ENCODE results near the gene NEK6. TPM values are rescaled to one million over a fixed set of nuclear protein-coding genes. Genes with fewer than 3 reads are reported as not detected.

NEK6 gene
- total and polyA plus RNA-seq, 9 of the 15 experiments (the other 6 are each of a cell fraction or from before 2014, with no cell fraction given): 3.1 to 19.0 (median 8.4) TPM

GRCh38 chr9:124231095-124231737 is 26.5 kb upstream of the NEK6 start (continued):
- TF ChIP-seq USF1 (CRISPR knock-in tag; IDR thresholded peaks at IDR 0.05) (peak; percentile 89), L3MBTL2 (IDR thresholded peaks at IDR 0.05) (peak; percentile 94), MIER1 (IDR thresholded peaks at IDR 0.05; ENCODE audit: low read depth) (no peak)

DNA sequence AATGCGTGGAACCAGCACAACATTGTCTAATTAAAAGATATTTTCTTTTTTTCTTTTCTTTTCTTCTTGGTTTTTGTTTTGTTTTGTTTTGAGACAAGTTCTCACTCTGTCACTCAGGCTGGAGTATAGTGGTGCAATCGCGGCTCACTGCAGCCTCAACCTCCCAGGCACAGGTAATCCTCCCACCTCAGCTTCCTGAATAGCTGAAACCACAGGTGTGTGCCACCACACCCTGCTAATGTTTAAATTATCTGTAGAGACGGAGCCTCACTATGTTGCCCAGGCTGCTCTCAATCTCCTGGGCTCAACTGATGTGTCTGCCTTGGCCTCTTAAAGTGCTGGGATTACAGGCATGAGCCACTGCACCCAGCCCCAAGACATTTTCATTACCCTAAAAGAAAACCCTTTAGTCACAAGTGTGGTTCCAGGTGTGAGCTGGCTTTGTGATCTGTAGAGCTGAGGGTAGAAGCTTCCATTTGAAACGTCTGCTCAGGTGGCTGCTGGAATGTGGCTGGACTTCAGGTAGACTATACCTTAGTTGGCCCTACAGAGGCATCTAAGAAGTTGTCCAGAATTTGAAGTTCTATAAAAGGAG is 19.1 kb upstream of the NEK6 start:
- Histone ChIP-seq H3K9me3 (replicated peaks; ENCODE audit: control insufficient read depth, insufficient read depth, low read depth, low read length) (no peaks in the 10 kb centered on the region), H3K36me3 (ENCODE audit: control insufficient read depth, insufficient read depth, low read length) (no peaks in the 10 kb centered on the region), H3K27me3 (ENCODE audit: control insufficient read depth in 2 of 2, insufficient read depth in 2 of 2, low read length in 2 of 2) (no peaks in the 10 kb centered on the region), H3K9me1 (ENCODE audit: control insufficient read depth, insufficient read depth, low read length) (no peaks in the 10 kb centered on the region), H3K4me2 (ENCODE audit: insufficient read depth, low read length) (no peak overlapping the region), H3K9ac (ENCODE audit: insufficient read depth in 1 of 2, low read depth in 2 of 2, low read length in 2 of 2) (no peak overlapping the region), H3K79me2 (ENCODE audit: control insufficient read depth, insufficient read depth, low read length) (no peaks in the 10 kb centered on the region), H3K4me3 (no peak overlapping the region), H2AFZ (ENCODE audit: low read depth, low read length) (no peak overlapping the region), H3K27ac (ENCODE audit: extremely low read depth, low read depth, low read length) (no peak overlapping the region), H4K20me1 (replicated peaks; ENCODE audit: control insufficient read depth, insufficient read depth, low read length) (no peaks in the 10 kb centered on the region), H3K4me1 (replicated peaks in 1 of 2; ENCODE audit: control insufficient read depth in 2 of 2, insufficient read depth in 2 of 2, low read length in 2 of 2) (peaks cover 8 to 17% of the 10 kb centered on the region in 2 experiments; a peak in 4 of 5 replicates)
- in situ Hi-C loops (cut with MboI): no loop called here
- no TSS peak for BruUV-seq (replicated peaks)
- ChIA-PET POLR2A (interaction anchor here (0.7 kb wide), 1 partner anchor 154 kb away, joined by 3 read pairs; no protein-coding TSS in a partner anchor), CTCF (ENCODE audit: low intra/inter-chr PET ratio) (interaction anchor here (0.5 kb wide), 1 partner anchor 888 kb away, joined by 3 read pairs; no protein-coding TSS in a partner anchor)
- TF ChIP-seq, protein P1, sequence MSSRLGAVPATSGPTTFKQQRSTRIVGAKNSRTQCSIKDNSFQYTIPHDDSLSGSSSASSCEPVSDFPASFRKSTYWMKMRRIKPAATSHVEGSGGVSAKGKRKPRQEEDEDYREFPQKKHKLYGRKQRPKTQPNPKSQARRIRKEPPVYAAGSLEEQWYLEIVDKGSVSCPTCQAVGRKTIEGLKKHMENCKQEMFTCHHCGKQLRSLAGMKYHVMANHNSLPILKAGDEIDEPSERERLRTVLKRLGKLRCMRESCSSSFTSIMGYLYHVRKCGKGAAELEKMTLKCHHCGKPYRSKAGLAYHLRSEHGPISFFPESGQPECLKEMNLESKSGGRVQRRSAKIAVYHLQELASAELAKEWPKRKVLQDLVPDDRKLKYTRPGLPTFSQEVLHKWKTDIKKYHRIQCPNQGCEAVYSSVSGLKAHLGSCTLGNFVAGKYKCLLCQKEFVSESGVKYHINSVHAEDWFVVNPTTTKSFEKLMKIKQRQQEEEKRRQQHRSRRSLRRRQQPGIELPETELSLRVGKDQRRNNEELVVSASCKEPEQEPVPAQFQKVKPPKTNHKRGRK (tag; IDR thresholded peaks at IDR 0.05): no peak
- TF ChIP-seq THRB (CRISPR knock-in tag; conservative IDR thresholded peaks at IDR 0.05): no peak
- no peak for TF ChIP-seq CTBP1 (IDR thresholded peaks at IDR 0.05; ENCODE audit: borderline replicate concordance)
- no peak for TF ChIP-seq MEIS2 (IDR thresholded peaks at IDR 0.05; ENCODE audit: partially characterized antibody)
- FAIRE-seq (no peak), DNase-seq (ENCODE audit: extremely low read depth in 1 of 4, low spot score in 3 of 4) (no peak), ATAC-seq (no peak)
- intact Hi-C loops (cut with micrococcal nuclease): no loop called here
- 40% methylated on average over 5 of the region's 5 CpGs for WGBS (ENCODE audit: insufficient coverage, low coverage, missing lambda C conversion rate)

Measured in K562 (cell line).